ENCODE measurements around the gene SIN3A. TPM values are rescaled to one million over a fixed set of nuclear protein-coding genes. Genes with fewer than 3 reads are reported as not detected.
"Not testable (repeated sequence)": the region's sequence is repeated elsewhere in the genome, so short reads cannot be mapped to it uniquely, and the experiment has no call there.

The SIN3A gene
- total RNA-seq, 1 donor from 2014 or later, result 16.5 TPM

GRCh38 chr15:75403892-75404291 lies 47.6 kb downstream of the SIN3A start:
- Histone ChIP-seq H3K27me3 (ENCODE audit: control insufficient read depth, insufficient read depth, low read length) (no peaks in the 10 kb centered on the region), H3K4me3 (ENCODE audit: low read depth, low read length) (no peak overlapping the region), H3K36me3 (ENCODE audit: control insufficient read depth, insufficient read depth, low read length) (no peaks in the 10 kb centered on the region)
- TF ChIP-seq CTCF (IDR thresholded peaks at IDR 0.05; ENCODE audit: insufficient read depth, low read length, poor library complexity, severe bottlenecking), result no peak
- no peak for DNase-seq (ENCODE audit: low read depth)

- TF ChIP-seq CTCF (IDR thresholded peaks at IDR 0.05; ENCODE audit: insufficient read depth, low read length, poor library complexity, severe bottlenecking), result no peak
- Histone ChIP-seq H3K36me3 (ENCODE audit: control insufficient read depth, insufficient read depth, low read length) (no peaks in the 10 kb centered on the region), H3K27me3 (ENCODE audit: control insufficient read depth, insufficient read depth, low read length) (no peaks in the 10 kb centered on the region), H3K4me3 (ENCODE audit: low read depth, low read length) (no peak overlapping the region)
- no peak for DNase-seq (ENCODE audit: low read depth)
These were observed 54.0 kb downstream of the SIN3A start for GRCh38 chr15:75397494-75397893.

GRCh38 chr15:75389791-75390382 lies 61.6 kb downstream of the SIN3A start:
- peaks cover 4% of the 10 kb centered on the region for H3K36me3 ChIP-seq (ENCODE audit: control insufficient read depth, insufficient read depth, low read length)
- H3K4me3 ChIP-seq (ENCODE audit: low read depth, low read length), result no peak overlapping the region
- no peak for TF ChIP-seq CTCF (IDR thresholded peaks at IDR 0.05; ENCODE audit: insufficient read depth, low read length, poor library complexity, severe bottlenecking)
- no peak for DNase-seq (ENCODE audit: low read depth)
- no peaks in the 10 kb centered on the region for H3K27me3 ChIP-seq (ENCODE audit: control insufficient read depth, insufficient read depth, low read length)

- H3K4me3 ChIP-seq (ENCODE audit: low read depth, low read length); H3K27me3 ChIP-seq (ENCODE audit: control insufficient read depth, insufficient read depth, low read length); DNase-seq (ENCODE audit: low read depth); H3K36me3 ChIP-seq (ENCODE audit: control insufficient read depth, insufficient read depth, low read length): not testable (repeated sequence)
These were observed 67.5 kb downstream of the SIN3A start for GRCh38 chr15:75383986-75384385.

- Histone ChIP-seq H3K36me3 (ENCODE audit: control insufficient read depth, insufficient read depth, low read length) (peaks cover 1% of the 10 kb centered on the region), H3K4me3 (ENCODE audit: low read depth, low read length) (no peak overlapping the region), H3K27me3 (ENCODE audit: control insufficient read depth, insufficient read depth, low read length) (no peaks in the 10 kb centered on the region)
- TF ChIP-seq CTCF (IDR thresholded peaks at IDR 0.05; ENCODE audit: insufficient read depth, low read length, poor library complexity, severe bottlenecking), result no peak
- DNase-seq (ENCODE audit: low read depth), result no peak
These were observed 70.7 kb downstream of the SIN3A start for GRCh38 chr15:75380773-75381172.

- no peak for DNase-seq (ENCODE audit: low read depth)
- H3K36me3 ChIP-seq (ENCODE audit: control insufficient read depth, insufficient read depth, low read length), result peaks cover 3% of the 10 kb centered on the region
- TF ChIP-seq CTCF (IDR thresholded peaks at IDR 0.05; ENCODE audit: insufficient read depth, low read length, poor library complexity, severe bottlenecking), result no peak
- H3K4me3 ChIP-seq (ENCODE audit: low read depth, low read length), result no peak overlapping the region
- no peaks in the 10 kb centered on the region for H3K27me3 ChIP-seq (ENCODE audit: control insufficient read depth, insufficient read depth, low read length)
These were observed 79.4 kb downstream of the SIN3A start for GRCh38 chr15:75371901-75372688.

All from kidney epithelial cell (primary cell).